Uterus (tissue), 2 donors: ENCODE results near the gene DIPK2A.

Source experiments
- POLR2A ChIP-seq, 2 donors: fragments of 450-650 bp; IDR thresholded peaks; one replicate each; pipeline ENCODE4 v1.6.1; 2016; ENCODE audit warnings: antibody characterized with exemption in 2 of 2, mild to moderate bottlenecking in 1 of 2, moderate library complexity in 1 of 2
- TF ChIP-seq, protein P1 (sequence below), 4 experiments: fragments of 200-600 bp in 2 of 4; fragments of 450-650 bp in 2 of 4; sonication (generic) in 2 of 4; IDR thresholded peaks; one replicate each; pipeline ENCODE4 v1.5.1; 2016 to 2019; ENCODE audit warnings: antibody characterized with exemption in 4 of 4, mild to moderate bottlenecking in 2 of 4, moderate library complexity in 1 of 4

DNA sequence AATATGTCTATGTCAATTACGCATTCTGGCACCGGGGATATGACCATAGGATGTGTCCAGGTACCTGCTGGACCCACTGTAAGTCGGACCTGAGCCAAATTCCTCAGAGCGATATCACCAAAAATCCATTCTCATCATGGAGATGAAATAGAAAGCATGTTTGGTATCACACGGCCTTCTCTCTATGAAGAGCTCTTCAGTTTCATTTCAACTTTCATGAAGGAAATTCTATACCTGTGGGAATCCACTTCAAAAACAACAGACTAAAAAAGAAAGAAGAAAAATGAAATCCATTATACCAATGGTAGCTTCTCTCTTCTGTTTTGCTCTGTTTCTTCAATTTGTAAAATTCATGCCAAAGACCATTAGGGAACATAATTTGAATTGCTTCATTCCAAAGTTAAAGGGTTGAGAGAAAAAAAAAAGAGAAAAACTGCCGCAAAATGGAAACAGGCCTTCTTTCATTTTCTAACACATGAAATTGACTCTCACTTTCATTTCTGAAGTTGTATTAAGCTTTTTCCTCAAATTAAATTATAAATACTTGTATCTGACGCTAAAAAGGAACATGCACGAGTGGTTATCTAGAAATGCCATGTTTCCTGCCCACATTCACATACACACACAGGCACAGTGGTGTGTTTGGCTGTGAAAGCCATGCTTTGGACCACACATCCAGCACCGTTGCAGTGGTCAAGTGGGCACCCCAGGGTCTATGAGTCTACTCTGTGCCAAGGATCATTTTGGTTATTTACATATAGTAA, 46.9 kb upstream of the DIPK2A start:
- TF ChIP-seq, protein P1, sequence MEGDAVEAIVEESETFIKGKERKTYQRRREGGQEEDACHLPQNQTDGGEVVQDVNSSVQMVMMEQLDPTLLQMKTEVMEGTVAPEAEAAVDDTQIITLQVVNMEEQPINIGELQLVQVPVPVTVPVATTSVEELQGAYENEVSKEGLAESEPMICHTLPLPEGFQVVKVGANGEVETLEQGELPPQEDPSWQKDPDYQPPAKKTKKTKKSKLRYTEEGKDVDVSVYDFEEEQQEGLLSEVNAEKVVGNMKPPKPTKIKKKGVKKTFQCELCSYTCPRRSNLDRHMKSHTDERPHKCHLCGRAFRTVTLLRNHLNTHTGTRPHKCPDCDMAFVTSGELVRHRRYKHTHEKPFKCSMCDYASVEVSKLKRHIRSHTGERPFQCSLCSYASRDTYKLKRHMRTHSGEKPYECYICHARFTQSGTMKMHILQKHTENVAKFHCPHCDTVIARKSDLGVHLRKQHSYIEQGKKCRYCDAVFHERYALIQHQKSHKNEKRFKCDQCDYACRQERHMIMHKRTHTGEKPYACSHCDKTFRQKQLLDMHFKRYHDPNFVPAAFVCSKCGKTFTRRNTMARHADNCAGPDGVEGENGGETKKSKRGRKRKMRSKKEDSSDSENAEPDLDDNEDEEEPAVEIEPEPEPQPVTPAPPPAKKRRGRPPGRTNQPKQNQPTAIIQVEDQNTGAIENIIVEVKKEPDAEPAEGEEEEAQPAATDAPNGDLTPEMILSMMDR (IDR thresholded peaks at IDR 0.05), result no peak
- TF ChIP-seq POLR2A (IDR thresholded peaks at IDR 0.05), result no peak
